ENCODE measurements around the gene ZPBP2.
"Not testable (repeated sequence)": the region's sequence is repeated elsewhere in the genome, so short reads cannot be mapped to it uniquely, and the experiment has no call there.

The ZPBP2 gene

DNA sequence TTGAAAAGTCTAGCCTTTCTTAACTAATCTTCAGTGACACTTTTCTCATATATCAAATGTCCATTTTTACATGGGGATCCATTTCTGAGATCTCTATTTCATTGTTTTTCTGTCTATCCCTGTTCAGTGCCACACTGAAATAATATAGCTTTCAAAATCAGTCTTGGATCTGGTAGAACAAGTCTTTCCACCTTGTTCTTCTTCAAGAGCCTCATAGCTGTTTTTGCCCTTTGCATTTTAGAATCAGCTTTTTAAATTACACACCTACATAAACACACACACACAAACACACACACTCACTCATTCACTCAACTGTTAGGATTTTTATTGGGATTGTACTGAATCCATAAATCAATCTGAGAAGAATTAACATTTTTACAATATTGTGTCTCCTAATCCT is 31.2 kb downstream of the ZPBP2 start:
- Histone ChIP-seq H3K9me2 (replicated peaks; ENCODE audit: control insufficient read depth, low read length) (no peaks in the 10 kb centered on the region), H3K4me2 (ENCODE audit: low read length) (no peak overlapping the region), H3K27ac (ENCODE audit: low read depth, low read length) (no peak overlapping the region), H3K79me2 (ENCODE audit: control insufficient read depth, low read length) (no peaks in the 10 kb centered on the region), H3K9me3 (ENCODE audit: control insufficient read depth, insufficient read depth, low read length) (no peaks in the 10 kb centered on the region), H3K27me3 (ENCODE audit: control insufficient read depth, low read length) (no peaks in the 10 kb centered on the region), H3K4me1 (ENCODE audit: control insufficient read depth, low read length) (peaks cover 10% of the 10 kb centered on the region), H3F3A (ENCODE audit: control insufficient read depth, insufficient read depth) (peaks cover 4% of the 10 kb centered on the region; the same call in 1 of the 2 replicates), H3K4me3 (ENCODE audit: low read length) (no peak overlapping the region), H4K20me1 (ENCODE audit: control insufficient read depth, insufficient read depth, low read depth, low read length) (no peaks in the 10 kb centered on the region), H3K36me3 (ENCODE audit: control insufficient read depth, low read length) (no peaks in the 10 kb centered on the region)
- TF ChIP-seq, protein P1, sequence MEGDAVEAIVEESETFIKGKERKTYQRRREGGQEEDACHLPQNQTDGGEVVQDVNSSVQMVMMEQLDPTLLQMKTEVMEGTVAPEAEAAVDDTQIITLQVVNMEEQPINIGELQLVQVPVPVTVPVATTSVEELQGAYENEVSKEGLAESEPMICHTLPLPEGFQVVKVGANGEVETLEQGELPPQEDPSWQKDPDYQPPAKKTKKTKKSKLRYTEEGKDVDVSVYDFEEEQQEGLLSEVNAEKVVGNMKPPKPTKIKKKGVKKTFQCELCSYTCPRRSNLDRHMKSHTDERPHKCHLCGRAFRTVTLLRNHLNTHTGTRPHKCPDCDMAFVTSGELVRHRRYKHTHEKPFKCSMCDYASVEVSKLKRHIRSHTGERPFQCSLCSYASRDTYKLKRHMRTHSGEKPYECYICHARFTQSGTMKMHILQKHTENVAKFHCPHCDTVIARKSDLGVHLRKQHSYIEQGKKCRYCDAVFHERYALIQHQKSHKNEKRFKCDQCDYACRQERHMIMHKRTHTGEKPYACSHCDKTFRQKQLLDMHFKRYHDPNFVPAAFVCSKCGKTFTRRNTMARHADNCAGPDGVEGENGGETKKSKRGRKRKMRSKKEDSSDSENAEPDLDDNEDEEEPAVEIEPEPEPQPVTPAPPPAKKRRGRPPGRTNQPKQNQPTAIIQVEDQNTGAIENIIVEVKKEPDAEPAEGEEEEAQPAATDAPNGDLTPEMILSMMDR (IDR thresholded peaks at IDR 0.05; ENCODE audit: low read depth, low read length, poor library complexity, severe bottlenecking) = no peak
- TF ChIP-seq EZH2phosphoT487 (IDR thresholded peaks at IDR 0.05; ENCODE audit: borderline replicate concordance, low read length) = no peak

DNA sequence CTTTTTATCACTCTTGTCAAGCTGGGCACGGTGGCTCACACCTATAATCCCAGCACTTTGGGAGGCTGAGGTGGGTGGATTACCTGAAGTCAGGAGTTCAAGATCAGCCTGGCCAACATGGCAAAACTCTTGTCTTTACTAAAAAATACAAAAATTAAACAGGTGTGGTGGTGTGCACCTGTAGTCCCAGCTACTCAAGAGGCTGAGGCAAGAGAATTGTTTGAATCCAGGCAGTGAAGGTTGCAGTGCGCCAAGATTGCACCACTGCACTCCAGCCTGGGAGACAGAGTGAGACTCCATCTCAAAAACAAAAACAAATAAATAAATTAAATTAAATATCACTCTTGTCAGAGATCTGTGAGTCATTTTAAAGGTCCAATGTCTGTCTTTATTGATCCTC is 34.0 kb downstream of the ZPBP2 start:
- H3K9me3 ChIP-seq (ENCODE audit: control insufficient read depth, insufficient read depth, low read length); H3K79me2 ChIP-seq (ENCODE audit: control insufficient read depth, low read length); H3K9me2 ChIP-seq (replicated peaks; ENCODE audit: control insufficient read depth, low read length): not testable (repeated sequence)

DNA sequence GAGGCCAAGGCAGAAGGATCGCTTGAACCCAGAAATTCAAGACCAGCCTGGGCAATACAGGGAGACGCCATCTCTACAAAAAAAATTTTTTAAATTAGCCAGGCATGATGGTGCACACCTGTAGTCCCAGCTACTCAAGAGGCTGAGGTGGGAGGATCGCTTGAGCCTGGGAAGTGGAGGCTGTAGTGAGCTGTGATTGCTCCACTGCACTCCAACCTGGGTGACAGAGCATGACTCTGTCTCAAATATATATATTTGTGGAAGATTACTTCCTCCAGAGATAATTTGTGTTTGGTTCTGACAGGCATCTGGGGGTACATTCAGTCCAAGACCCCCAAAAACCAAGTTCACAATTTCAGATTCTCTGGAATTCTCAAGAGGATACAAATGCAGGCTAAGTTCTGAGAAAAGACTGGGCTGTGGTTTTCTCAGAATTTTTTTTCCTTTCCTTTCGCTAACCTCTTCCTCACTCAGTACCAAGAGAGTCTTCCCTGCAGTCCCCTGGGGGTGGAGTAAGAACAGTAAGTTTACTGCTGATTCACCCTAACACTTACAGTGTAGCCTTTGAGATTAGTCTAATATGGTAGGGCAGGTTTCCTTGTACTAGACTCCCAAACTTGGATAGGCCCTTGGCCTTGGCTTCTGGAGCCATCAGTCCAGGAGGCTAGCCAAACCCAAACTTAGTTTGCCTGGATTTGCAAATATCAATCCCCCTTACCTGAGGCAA is 35.3 kb downstream of the ZPBP2 start:
- TF ChIP-seq, protein P1 (IDR thresholded peaks at IDR 0.05; ENCODE audit: low read depth, low read length, poor library complexity, severe bottlenecking) = no peak
- TF ChIP-seq EZH2phosphoT487 (IDR thresholded peaks at IDR 0.05; ENCODE audit: borderline replicate concordance, low read length) = no peak
- H3K79me2 ChIP-seq (ENCODE audit: control insufficient read depth, low read length) = no peaks in the 10 kb centered on the region
- H3F3A ChIP-seq (ENCODE audit: control insufficient read depth, insufficient read depth) = no peaks in the 10 kb centered on the region
- H3K4me2 ChIP-seq (ENCODE audit: low read length) = no peak overlapping the region
- H3K4me3 ChIP-seq (ENCODE audit: low read length) = no peak overlapping the region
- no peak overlapping the region for H3K27ac ChIP-seq (ENCODE audit: low read depth, low read length)
- no peaks in the 10 kb centered on the region for H3K9me3 ChIP-seq (ENCODE audit: control insufficient read depth, insufficient read depth, low read length)
- H3K4me1 ChIP-seq (ENCODE audit: control insufficient read depth, low read length) = no peaks in the 10 kb centered on the region
- H3K27me3 ChIP-seq (ENCODE audit: control insufficient read depth, low read length) = no peaks in the 10 kb centered on the region
- H4K20me1 ChIP-seq (ENCODE audit: control insufficient read depth, insufficient read depth, low read depth, low read length) = no peaks in the 10 kb centered on the region
- no peaks in the 10 kb centered on the region for H3K9me2 ChIP-seq (replicated peaks; ENCODE audit: control insufficient read depth, low read length)
- H3K36me3 ChIP-seq (ENCODE audit: control insufficient read depth, low read length) = no peaks in the 10 kb centered on the region

More for the DNA sequence above, 34.0 kb downstream of the ZPBP2 start:
- H3K27ac ChIP-seq (ENCODE audit: low read depth, low read length); H4K20me1 ChIP-seq (ENCODE audit: control insufficient read depth, insufficient read depth, low read depth, low read length); H3K36me3 ChIP-seq (ENCODE audit: control insufficient read depth, low read length); H3K4me1 ChIP-seq (ENCODE audit: control insufficient read depth, low read length); H3F3A ChIP-seq (ENCODE audit: control insufficient read depth, insufficient read depth); H3K4me3 ChIP-seq (ENCODE audit: low read length); H3K27me3 ChIP-seq (ENCODE audit: control insufficient read depth, low read length); H3K4me2 ChIP-seq (ENCODE audit: low read length): not testable (repeated sequence)

DNA sequence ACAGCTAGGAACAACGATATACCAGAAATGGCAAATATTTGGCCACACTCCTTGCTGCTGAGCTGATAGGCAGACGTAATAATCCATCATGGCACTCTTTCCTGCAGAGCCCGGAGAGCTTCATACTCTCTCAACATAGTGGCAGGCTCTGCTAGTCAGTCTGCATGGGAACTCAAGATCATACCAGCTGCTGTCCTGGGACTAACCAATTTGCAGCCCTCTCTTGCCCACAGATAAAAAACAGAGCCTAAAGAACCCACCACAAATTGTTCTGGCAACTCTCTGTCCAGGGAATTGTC is 36.9 kb downstream of the ZPBP2 start:
- Histone ChIP-seq H3K36me3 (ENCODE audit: control insufficient read depth, low read length) (no peaks in the 10 kb centered on the region), H3K4me2 (ENCODE audit: low read length) (no peak overlapping the region), H3K9me3 (ENCODE audit: control insufficient read depth, insufficient read depth, low read length) (no peaks in the 10 kb centered on the region), H3F3A (ENCODE audit: control insufficient read depth, insufficient read depth) (no peaks in the 10 kb centered on the region), H3K4me1 (ENCODE audit: control insufficient read depth, low read length) (no peaks in the 10 kb centered on the region), H4K20me1 (ENCODE audit: control insufficient read depth, insufficient read depth, low read depth, low read length) (no peaks in the 10 kb centered on the region), H3K9me2 (replicated peaks; ENCODE audit: control insufficient read depth, low read length) (no peaks in the 10 kb centered on the region), H3K79me2 (ENCODE audit: control insufficient read depth, low read length) (no peaks in the 10 kb centered on the region), H3K27ac (ENCODE audit: low read depth, low read length) (no peak overlapping the region), H3K4me3 (ENCODE audit: low read length) (no peak overlapping the region), H3K27me3 (ENCODE audit: control insufficient read depth, low read length) (no peaks in the 10 kb centered on the region)
- no peak for TF ChIP-seq EZH2phosphoT487 (IDR thresholded peaks at IDR 0.05; ENCODE audit: borderline replicate concordance, low read length)
- TF ChIP-seq, protein P1 (IDR thresholded peaks at IDR 0.05; ENCODE audit: low read depth, low read length, poor library complexity, severe bottlenecking) = no peak

All from DOHH2 (cell line).